HG03432 (cell line): Measurements from ENCODE around the gene DAG1.
"Not testable (repeated sequence)": the region's sequence is repeated elsewhere in the genome, so short reads cannot be mapped to it uniquely, and the experiment has no call there.

Source experiments
- ATAC-seq: cut with Tn5 transposase; IDR thresholded peaks from one replicate; pipeline ENCODE4 v1.9.1; 2021; ENCODE audit warnings: mild to moderate bottlenecking, moderate library complexity; ENCODE audit not compliant: unreplicated experiment

Gene DAG1

DNA sequence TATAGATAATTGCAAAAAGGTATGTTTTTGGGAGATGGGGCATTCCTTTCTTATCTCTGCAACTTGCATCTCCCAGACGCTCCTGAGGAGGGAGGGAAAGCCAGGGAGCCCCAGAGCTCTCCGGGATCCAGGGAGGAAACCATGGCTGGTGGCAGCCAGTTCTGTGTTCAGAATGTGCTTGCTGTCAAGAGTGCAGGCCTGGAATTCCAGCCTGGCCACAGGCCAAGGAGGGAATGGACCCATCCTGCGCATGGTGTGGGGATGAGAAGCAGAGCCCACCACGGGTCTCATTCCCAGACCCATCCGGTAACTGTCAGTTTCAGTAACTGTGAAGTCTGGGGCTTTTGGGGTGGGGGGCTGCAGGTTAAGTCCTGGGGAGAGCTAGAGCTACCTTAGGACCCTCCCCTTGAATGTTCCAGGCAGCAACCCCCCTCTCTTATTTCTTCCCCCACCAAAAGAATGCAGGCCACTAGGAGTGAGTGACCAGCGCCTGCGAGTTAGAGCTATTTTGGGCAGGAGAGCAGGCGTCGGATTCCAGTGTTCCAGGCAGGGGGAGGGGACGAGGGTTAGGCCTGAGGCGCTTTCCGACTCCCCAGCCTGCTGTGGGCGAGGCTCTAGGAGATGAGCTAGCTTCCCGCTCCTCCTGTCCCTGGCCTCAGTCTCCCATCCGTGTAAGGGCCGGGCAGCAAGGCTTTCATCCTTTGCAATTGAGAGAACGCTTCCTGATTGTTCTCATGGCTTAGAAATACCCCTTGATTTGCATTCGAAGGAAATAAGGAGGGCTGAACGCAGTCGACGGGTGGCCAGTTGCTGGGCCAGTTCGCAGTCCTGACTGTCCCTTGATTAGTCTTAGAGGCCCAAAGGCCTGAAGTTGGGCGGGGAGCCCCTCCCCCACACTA, 781 bp upstream of the DAG1 start:
- peak; percentile 1 for ATAC-seq

GRCh38 chr3:49470714-49471420, 800 bp downstream of the DAG1 start:
- peak; percentile 23 for ATAC-seq

GRCh38 chr3:49471856-49472495, 1.9 kb downstream of the DAG1 start:
- no peak for ATAC-seq

GRCh38 chr3:49476563-49476962, 6.5 kb downstream of the DAG1 start:
- ATAC-seq = no peak

GRCh38 chr3:49482766-49483165, 12.7 kb downstream of the DAG1 start:
- ATAC-seq = no peak

DNA sequence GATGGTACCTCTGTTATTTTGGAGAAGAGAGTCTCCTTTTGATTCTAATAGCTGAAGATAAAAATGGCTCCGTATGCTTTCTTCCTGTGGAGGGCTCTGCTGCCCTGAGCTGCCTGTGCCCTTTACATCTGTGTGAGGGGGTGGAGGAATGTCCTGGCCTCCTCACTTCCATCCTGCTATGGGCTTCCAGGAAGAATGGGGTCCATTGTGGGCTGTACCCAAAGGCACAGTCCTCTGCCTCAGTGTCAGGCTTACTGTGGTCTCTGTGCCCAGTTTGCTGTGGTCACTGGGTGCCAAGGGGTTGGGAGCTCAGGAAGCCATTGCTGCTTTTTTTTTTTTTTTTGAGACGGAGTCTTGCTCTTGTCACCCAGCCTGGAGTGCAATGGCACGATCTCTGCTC, 14.4 kb downstream of the DAG1 start:
- no peak for ATAC-seq

DNA sequence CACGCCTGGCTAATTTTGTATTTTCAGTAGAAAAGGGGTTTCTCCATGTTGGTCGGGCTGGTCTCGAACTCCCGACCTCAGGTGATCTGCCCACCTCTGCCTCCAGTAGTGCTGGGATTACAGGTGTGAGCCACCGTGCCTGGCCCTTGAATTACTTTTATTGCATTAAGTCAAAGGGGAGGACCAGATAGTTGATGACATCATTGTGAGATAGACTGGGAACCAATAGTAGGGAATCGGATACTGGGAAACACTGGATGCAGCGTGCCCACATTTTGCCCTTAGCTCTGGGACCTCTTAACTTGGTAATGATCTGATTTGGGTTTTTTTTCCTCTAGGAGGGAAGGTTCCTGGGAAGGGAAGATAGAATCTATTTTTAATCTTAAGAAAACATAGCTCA, 19.2 kb downstream of the DAG1 start:
- no peak for ATAC-seq

GRCh38 chr3:49492969-49493368, 22.9 kb downstream of the DAG1 start:
- no peak for ATAC-seq

GRCh38 chr3:49493901-49494300, 23.8 kb downstream of the DAG1 start:
- ATAC-seq = no peak

DNA sequence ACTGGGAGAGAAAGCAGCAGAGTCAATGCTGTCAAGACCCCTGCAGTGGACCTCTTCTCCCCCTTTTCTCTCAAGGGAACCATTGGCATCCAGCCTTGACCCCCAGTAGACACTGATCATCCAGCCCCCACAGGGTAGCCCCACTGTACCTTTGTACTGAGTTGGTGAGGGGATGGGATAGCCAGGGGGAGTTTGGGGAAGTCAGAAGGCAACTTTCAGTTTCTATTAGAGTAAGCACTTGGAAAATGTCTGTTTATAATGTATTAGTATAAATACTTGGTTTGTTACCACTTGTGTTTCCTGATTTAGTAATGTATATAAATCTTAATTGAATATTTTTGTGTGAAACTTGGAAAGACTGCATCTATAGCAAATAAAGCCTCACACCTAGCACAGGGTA, 25.0 kb downstream of the DAG1 start:
- ATAC-seq = no peak

- ATAC-seq = not testable (repeated sequence)
Observed at GRCh38 chr3:49496845-49497244, 26.8 kb downstream of the DAG1 start.

GRCh38 chr3:49497606-49498005, 27.5 kb downstream of the DAG1 start:
- no peak for ATAC-seq

DNA sequence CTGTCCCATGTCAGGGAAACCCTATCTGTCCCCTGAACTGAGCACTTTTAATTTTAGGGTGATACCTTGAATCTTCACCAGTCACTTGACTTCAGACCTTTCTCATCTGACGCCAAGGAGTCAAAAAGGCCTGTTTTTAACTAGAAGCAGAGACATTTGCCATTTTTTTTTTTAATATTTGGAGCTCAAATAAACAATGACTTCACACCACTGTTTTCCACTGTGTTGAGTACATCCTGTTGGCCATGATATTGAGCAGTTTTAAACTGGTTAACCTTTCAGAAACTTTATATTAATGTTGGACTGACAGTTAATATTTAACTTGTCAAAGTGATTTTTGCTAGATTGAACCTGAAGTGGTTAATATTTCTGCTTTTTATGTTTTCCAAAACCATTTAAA, 28.2 kb downstream of the DAG1 start:
- no peak for ATAC-seq

GRCh38 chr3:49498648-49499047, 28.6 kb downstream of the DAG1 start:
- no peak for ATAC-seq

DNA sequence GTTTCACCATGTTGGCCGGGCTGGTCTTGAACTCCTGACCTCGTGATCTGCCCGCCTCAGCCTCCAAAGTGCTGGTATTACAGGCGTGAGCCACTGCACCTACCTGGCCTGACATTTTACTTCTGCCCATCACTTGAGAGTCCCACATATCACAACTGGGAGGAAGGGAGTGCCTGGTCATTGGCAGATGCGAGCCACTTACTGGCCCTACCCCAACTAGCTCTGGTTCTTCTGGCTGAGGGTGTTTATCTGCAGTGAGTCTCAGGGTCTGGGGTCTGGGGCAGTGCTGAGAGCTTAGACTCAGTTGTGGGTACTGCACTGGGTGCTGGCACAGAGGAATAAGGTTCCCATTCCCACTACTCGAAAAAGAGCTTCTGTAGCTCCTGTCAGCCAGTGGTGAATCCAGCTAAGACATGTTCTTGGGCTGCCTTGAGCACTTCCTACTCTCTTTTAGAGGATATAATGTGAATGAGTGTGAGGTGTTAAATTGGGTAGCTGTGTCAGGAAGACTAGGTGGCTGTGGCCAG, 30.2 kb downstream of the DAG1 start:
- no peak for ATAC-seq

- ATAC-seq = no peak
Observed at GRCh38 chr3:49500732-49501609, 30.9 kb downstream of the DAG1 start.

DNA sequence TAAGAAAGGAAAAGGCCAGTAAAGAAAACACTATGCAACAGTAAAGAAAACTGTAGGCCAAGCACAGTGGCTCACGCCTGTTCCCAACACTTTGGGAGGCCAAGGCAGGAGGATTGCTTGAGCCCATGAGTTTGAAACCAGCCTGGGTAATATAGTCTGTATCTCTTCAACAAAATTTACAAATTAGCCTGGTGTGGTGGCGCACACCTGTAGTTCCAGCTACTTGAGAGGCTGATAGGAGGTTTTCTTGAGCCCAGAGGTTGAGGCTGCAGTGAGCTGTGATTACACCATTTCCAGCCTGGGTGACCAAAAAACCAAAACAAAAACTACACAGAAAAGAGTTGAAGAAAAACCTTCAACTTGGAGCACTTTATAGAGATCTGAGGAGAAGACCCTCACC, 31.8 kb downstream of the DAG1 start:
- ATAC-seq = no peak

DNA sequence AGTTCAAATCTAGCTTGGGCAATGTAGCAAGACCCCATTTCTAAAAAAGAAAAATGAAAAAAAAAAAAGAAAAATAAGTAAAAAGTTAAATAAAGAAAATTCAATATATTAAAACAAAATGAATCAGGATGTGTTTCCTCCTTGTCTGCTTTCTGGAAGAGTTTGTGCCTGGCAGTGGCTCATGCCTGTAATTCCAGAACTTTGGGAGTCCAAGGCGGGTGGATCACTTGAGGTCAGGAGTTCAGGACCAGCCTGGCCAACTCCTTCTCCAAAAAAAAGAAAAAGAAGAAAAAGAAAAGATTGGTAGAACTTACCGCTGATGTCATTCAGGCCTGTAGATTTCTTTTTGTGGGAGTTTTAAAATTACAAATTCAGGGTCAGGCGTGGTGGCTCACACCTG, 36.8 kb downstream of the DAG1 start:
- no peak for ATAC-seq

DNA sequence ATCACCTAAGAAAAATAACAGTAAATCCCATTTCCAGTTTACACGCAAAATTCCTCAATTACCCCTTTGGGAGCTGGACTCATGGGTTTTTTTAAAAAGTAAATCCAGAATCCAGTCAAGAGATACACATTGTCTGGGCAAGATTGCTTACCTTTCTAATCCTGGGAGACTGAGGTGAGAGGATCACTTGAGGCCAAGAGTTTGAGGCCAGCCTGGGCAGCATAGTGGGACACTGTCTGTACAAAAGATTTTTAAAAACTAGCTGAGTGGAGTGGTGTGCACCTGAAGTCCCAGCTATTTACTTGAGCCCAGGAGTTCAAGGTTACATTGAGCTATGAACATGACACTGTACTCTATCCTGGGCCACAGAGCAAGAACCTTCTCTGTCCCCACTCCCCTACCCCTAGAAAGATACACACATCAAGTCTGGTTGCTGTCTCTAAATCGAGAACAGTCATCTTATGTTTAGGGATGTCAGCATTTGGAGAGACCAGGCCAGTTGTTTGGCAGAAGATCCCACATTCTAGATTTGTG, 39.0 kb downstream of the DAG1 start:
- no peak for ATAC-seq

GRCh38 chr3:49511639-49512038, 41.6 kb downstream of the DAG1 start:
- no peak for ATAC-seq
